ENCODE results near the gene DENND1A. TPM values are rescaled to one million over a fixed set of nuclear protein-coding genes. Genes with fewer than 3 reads are reported as not detected.

The DENND1A gene
- total RNA-seq, 1 donor from 2014 or later, result 9.0 TPM

GRCh38 chr9:123523001-123523400, 406.9 kb downstream of the DENND1A start:
- no peak for ATAC-seq

GRCh38 chr9:123522251-123522650, 407.7 kb downstream of the DENND1A start:
- no peak for ATAC-seq

- ATAC-seq, result no peak
Observed at GRCh38 chr9:123518338-123518737, 411.6 kb downstream of the DENND1A start.

- no peak for ATAC-seq
Observed at GRCh38 chr9:123517512-123517911, 412.4 kb downstream of the DENND1A start.

- ATAC-seq, result no peak
Observed at GRCh38 chr9:123514766-123515165, 415.2 kb downstream of the DENND1A start.

- ATAC-seq, result peak; percentile 91
Observed at GRCh38 chr9:123513554-123513953, 416.4 kb downstream of the DENND1A start.

- no peak for ATAC-seq
Observed at GRCh38 chr9:123511326-123512277, 418.3 kb downstream of the DENND1A start.

- ATAC-seq, result no peak
Observed at GRCh38 chr9:123509646-123510045, 420.3 kb downstream of the DENND1A start.

- ATAC-seq, result no peak
Observed at GRCh38 chr9:123508048-123508447, 421.9 kb downstream of the DENND1A start.

GRCh38 chr9:123505496-123505895, 424.4 kb downstream of the DENND1A start:
- ATAC-seq, result no peak

- ATAC-seq, result no peak
Observed at GRCh38 chr9:123500336-123500735, 429.6 kb downstream of the DENND1A start.

GRCh38 chr9:123497830-123498229, 432.1 kb downstream of the DENND1A start:
- no peak for ATAC-seq

GRCh38 chr9:123495731-123496130, 434.2 kb downstream of the DENND1A start:
- ATAC-seq, result no peak

- no peak for ATAC-seq
Observed at GRCh38 chr9:123493627-123494026, 436.3 kb downstream of the DENND1A start.

GRCh38 chr9:123490688-123491087, 439.2 kb downstream of the DENND1A start:
- peak; percentile 21 for ATAC-seq

GRCh38 chr9:123488722-123489321, 441.1 kb downstream of the DENND1A start:
- no peak for ATAC-seq

- ATAC-seq, result no peak
Observed at GRCh38 chr9:123487944-123488548, 441.9 kb downstream of the DENND1A start.

- ATAC-seq, result no peak
Observed at GRCh38 chr9:123486431-123486830, 443.5 kb downstream of the DENND1A start.

- ATAC-seq, result no peak
Observed at GRCh38 chr9:123485216-123485615, 444.7 kb downstream of the DENND1A start.

- ATAC-seq, result no peak
Observed at GRCh38 chr9:123484130-123484529, 445.8 kb downstream of the DENND1A start.

- no peak for ATAC-seq
Observed at GRCh38 chr9:123483191-123483803, 446.6 kb downstream of the DENND1A start.

- ATAC-seq, result no peak
Observed at GRCh38 chr9:123482295-123482968, 447.5 kb downstream of the DENND1A start.
